ENCODE results near the gene AMPD3. TPM values are rescaled to one million over a fixed set of nuclear protein-coding genes. Genes with fewer than 3 reads are reported as not detected.

Gene AMPD3
- total RNA-seq, 1 donor from 2014 or later = 24.7 TPM

- DNase-seq (ENCODE audit: low spot score) = no peak
Measured at GRCh38 chr11:10503221-10503620, 48.2 kb downstream of the AMPD3 start.

DNA sequence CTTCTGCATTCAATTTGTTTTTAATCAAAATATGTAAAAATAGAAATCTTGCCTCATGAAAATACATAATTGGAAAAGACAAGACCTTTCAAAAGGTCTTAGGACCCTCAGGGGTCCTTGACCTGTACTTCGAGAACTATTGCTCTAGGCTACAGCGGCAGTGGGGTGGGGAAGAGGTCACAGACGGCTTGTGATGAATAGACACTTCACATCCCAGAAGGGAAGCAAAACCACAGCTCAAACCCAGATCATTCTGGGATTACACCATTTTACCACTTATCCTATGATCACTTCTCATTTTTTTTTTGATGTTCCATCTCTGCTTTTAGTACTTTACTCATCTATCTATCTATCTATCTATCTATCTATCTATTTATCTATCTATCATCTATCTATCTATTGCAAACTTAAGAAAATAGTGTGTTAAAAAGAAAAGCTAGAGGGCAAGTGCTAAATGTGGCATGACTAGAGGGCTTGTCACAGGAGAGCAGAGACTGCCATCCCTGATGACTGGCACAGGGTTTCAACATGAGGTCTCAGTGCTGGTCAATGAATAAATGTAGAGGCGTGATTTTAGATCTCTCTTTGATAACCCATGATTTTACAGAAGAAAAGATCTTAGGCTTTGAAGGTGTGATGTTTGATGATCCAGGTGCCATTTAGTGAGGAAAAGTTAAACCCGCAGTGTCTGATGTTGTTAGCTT is 48.9 kb downstream of the AMPD3 start:
- peak; percentile 32 for DNase-seq (ENCODE audit: low spot score)

DNA sequence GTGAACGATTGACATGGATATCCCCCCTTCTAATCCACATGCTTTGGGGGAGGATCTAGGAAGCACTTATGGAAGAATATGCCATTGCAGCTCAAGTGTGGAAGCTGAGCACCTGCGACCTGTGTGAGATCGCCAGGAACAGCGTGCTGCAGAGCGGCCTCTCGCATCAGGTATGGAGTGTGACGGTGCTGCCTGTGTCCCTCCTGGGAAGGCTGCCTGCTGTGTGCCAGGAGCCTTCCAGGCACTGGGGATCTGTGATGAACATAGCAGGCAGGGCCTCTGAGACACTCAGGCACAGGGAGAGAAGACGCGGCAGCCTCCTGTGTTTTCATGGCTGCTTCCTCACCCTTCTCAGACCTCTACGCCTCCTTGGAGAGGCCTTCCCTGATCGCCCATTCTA is 49.4 kb downstream of the AMPD3 start:
- no peak for DNase-seq (ENCODE audit: low spot score)

- DNase-seq (ENCODE audit: low spot score) = no peak
Measured at GRCh38 chr11:10505278-10506007, 50.4 kb downstream of the AMPD3 start.

- no peak for DNase-seq (ENCODE audit: low spot score)
Measured at GRCh38 chr11:10506008-10506370, 50.9 kb downstream of the AMPD3 start.

DNA sequence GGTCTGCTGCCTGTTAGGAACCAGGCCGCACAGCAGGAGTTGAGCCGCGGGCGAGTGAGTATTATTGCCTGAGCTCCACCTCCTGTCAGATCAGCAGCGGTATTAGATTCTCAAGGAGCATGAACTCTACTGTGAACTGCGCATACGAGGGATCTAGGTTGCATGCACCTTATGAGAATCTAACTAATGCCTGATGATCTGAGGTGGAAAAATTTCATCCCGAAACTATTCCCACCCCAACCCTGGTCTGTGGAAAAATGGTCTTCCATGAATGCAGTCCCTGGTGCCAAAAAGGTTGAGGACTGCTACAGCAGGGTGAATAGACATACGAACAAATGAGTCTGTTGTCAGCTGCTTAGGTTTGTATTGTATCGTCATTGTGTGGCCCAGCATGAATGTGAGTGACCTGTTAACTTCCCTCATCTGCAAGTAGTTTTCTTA is 56.1 kb downstream of the AMPD3 start:
- DNase-seq (ENCODE audit: low spot score) = no peak

GRCh38 chr11:10514202-10514601 is 59.1 kb downstream of the AMPD3 start:
- DNase-seq (ENCODE audit: low spot score) = no peak

GRCh38 chr11:10514709-10515108 is 59.6 kb downstream of the AMPD3 start:
- DNase-seq (ENCODE audit: low spot score) = no peak

DNA sequence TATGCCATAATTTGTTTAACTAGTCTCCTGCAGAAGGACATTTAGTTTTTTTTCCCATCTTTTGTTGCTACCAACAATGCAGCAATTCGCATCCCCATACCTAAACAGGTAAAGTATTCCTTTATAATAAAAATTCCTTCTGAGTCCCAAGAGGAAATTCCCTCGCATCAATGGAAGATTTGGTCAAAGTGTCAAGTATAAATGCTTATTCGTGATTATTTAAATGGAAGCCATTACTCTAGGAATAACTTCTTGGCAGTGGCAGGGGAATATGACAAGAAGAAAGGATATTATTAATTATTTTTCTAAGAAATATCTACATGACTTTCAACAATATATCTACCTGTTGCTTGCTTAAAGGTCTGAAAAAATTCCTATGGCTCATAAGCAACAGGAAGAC is 60.4 kb downstream of the AMPD3 start:
- no peak for DNase-seq (ENCODE audit: low spot score)

DNA sequence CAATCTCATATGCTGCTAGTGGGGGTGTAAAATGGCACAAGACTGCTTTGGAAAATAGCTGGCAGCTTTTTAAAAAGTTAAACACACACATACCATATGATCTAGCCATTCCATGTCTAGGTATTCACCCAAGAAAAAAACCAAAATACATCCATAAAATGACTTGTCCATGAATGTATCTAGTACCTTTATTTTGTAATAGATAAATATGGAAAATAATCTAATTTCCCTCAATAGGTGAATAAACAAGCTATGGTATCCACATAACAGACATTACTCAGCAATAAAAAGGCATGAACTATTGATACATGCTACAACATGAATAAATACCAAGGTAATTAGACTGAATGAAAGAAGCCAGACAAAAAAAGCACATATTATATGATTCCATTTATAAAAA is 63.1 kb downstream of the AMPD3 start:
- DNase-seq (ENCODE audit: low spot score) = no peak

- DNase-seq (ENCODE audit: low spot score) = no peak
Measured at GRCh38 chr11:10518891-10519290, 63.8 kb downstream of the AMPD3 start.

- no peak for DNase-seq (ENCODE audit: low spot score)
Measured at GRCh38 chr11:10519630-10520029, 64.6 kb downstream of the AMPD3 start.

DNA sequence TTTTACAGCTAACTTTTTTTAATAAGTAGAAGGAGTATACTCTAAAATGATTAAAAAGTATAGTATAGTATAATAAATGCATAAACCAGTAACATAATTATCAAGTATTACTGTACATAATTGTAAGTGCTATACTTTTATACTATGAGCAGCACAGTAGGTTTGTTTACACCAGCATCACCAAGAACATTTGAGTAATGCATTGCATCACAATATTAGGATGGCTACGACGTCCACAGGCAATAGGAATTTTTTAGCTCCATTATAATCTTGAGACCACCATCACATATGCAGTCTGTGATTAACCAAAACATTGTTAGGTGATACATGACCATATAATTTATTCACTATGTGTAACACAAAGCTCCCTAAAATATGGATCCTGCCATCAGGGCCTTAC is 65.5 kb downstream of the AMPD3 start:
- no peak for DNase-seq (ENCODE audit: low spot score)

- DNase-seq (ENCODE audit: low spot score) = no peak
Measured at GRCh38 chr11:10522276-10522675, 67.2 kb downstream of the AMPD3 start.

DNA sequence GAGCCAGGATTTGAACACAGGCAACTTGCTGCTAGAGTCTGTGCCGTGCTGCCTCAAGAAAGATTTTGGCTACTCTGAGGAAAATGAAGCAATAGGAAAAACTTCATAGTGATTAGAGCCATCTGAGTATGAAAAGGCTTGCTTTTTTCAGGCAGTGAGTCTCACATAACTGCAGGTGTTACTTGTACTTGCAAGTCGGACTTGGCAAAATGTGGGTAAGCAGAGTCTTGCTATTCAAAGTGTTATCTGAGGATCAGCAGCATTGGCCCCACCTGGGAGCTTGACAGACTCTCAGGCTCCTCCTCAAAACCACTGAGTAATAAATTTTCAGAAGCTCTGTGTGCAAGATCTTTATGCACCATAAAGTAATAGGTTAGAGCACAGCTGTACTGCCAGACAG is 67.9 kb downstream of the AMPD3 start:
- DNase-seq (ENCODE audit: low spot score) = no peak

DNA sequence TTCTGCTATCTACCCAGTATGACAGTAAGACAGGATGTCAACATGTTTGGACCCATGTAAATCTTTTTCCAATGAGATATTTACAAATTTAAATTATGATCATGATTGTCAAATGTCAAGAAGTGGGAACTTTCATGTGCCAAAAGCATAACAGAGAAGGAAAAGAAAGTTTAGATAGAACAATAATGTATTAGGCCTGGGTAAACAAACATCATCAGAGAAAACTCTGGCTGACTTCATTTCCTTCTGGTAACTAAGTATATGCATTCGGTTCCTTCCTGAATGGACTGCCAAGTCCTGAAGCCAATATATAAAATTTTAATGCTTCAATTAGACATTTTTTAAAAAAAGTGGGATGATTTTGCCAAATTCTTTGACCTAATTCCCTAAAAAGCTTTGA is 69.4 kb downstream of the AMPD3 start:
- DNase-seq (ENCODE audit: low spot score) = no peak

- no peak for DNase-seq (ENCODE audit: low spot score)
Measured at GRCh38 chr11:10526974-10527918, 72.2 kb downstream of the AMPD3 start.

- no peak for DNase-seq (ENCODE audit: low spot score)
Measured at GRCh38 chr11:10528121-10528520, 73.1 kb downstream of the AMPD3 start.

DNA sequence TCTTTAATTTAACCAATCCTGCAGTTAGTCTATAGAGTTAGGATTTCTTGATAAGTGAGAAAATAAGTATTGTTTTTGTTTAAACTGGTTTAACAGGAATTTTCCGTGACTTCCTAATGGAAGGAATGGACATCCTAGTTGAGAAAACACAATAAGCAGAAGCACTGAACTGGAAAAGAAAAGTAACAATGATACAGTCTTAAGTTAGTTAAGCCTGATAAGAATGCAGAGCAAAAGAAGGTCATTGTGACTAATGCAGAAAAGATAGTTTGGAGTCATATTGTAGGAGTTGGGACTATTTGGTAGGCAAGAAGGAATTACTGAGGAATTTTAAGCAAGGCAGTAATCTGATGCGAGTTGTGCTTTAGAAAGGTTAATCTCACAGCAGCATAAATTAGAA is 74.2 kb downstream of the AMPD3 start:
- no peak for DNase-seq (ENCODE audit: low spot score)

DNA sequence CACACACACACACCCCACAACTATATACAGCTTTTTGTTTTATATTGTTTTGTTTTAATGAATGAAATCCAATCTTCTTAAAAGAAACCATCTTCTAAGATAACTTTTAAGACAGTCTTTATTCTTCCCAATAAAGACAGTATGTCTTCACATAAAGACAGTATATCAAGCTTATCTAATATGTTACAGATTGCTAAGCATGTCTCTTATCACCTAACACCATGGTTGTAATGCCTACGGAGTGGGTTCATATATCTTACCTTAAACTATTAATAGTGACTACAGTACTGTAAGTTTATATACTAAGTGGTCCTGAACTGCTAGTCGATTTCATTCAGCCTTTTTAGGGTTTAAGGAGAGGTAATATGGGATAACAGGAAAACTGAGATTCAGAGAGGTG is 77.5 kb downstream of the AMPD3 start:
- DNase-seq (ENCODE audit: low spot score) = no peak

GRCh38 chr11:10533323-10533722 is 78.3 kb downstream of the AMPD3 start:
- no peak for DNase-seq (ENCODE audit: low spot score)

GRCh38 chr11:10534316-10534715 is 79.3 kb downstream of the AMPD3 start:
- DNase-seq (ENCODE audit: low spot score) = no peak
